ENCODE measurements around the gene NLRP2B. TPM values are rescaled to one million over a fixed set of nuclear protein-coding genes. Genes with fewer than 3 reads are reported as not detected.
"Not testable (repeated sequence)": the region's sequence is repeated elsewhere in the genome, so short reads cannot be mapped to it uniquely, and the experiment has no call there.

Gene NLRP2B
- total RNA-seq (2014; rRNA removed; shearing (Covaris generic)) = not detected in 2 replicates
- polyA plus RNA-seq (2016; fragmentation: Nextera tagmentation; extraction: Ambion mirVana) = not detected in 2 replicates
- long read RNA-seq = 0 reads

GRCh38 chrX:57680160-57680559 is at the start of gene NLRP2B:
Gene NLRP2B, minus strand, starts transcription at chrX:57680260.
- no peak within 1 kb of the TSS for H3K4me3 Mint-ChIP-seq
- no peak for TF ChIP-seq ZNF114 (CRISPR knock-in tag; IDR thresholded peaks at IDR 0.05)
- TF ChIP-seq ZNF331 (CRISPR knock-in tag; IDR thresholded peaks at IDR 0.05; ENCODE audit: low read depth) = no peak
- TF ChIP-seq CTCF (conservative IDR thresholded peaks at IDR 0.05; ENCODE audit: low read depth in 2 of 2) = no peak
- no peak for TF ChIP-seq NANOG (IDR thresholded peaks at IDR 0.05; ENCODE audit: borderline replicate concordance)
- no peak for TF ChIP-seq EZH2 (IDR thresholded peaks at IDR 0.05; ENCODE audit: low read depth, unreplicated experiment)
- TF ChIP-seq, protein P1, sequence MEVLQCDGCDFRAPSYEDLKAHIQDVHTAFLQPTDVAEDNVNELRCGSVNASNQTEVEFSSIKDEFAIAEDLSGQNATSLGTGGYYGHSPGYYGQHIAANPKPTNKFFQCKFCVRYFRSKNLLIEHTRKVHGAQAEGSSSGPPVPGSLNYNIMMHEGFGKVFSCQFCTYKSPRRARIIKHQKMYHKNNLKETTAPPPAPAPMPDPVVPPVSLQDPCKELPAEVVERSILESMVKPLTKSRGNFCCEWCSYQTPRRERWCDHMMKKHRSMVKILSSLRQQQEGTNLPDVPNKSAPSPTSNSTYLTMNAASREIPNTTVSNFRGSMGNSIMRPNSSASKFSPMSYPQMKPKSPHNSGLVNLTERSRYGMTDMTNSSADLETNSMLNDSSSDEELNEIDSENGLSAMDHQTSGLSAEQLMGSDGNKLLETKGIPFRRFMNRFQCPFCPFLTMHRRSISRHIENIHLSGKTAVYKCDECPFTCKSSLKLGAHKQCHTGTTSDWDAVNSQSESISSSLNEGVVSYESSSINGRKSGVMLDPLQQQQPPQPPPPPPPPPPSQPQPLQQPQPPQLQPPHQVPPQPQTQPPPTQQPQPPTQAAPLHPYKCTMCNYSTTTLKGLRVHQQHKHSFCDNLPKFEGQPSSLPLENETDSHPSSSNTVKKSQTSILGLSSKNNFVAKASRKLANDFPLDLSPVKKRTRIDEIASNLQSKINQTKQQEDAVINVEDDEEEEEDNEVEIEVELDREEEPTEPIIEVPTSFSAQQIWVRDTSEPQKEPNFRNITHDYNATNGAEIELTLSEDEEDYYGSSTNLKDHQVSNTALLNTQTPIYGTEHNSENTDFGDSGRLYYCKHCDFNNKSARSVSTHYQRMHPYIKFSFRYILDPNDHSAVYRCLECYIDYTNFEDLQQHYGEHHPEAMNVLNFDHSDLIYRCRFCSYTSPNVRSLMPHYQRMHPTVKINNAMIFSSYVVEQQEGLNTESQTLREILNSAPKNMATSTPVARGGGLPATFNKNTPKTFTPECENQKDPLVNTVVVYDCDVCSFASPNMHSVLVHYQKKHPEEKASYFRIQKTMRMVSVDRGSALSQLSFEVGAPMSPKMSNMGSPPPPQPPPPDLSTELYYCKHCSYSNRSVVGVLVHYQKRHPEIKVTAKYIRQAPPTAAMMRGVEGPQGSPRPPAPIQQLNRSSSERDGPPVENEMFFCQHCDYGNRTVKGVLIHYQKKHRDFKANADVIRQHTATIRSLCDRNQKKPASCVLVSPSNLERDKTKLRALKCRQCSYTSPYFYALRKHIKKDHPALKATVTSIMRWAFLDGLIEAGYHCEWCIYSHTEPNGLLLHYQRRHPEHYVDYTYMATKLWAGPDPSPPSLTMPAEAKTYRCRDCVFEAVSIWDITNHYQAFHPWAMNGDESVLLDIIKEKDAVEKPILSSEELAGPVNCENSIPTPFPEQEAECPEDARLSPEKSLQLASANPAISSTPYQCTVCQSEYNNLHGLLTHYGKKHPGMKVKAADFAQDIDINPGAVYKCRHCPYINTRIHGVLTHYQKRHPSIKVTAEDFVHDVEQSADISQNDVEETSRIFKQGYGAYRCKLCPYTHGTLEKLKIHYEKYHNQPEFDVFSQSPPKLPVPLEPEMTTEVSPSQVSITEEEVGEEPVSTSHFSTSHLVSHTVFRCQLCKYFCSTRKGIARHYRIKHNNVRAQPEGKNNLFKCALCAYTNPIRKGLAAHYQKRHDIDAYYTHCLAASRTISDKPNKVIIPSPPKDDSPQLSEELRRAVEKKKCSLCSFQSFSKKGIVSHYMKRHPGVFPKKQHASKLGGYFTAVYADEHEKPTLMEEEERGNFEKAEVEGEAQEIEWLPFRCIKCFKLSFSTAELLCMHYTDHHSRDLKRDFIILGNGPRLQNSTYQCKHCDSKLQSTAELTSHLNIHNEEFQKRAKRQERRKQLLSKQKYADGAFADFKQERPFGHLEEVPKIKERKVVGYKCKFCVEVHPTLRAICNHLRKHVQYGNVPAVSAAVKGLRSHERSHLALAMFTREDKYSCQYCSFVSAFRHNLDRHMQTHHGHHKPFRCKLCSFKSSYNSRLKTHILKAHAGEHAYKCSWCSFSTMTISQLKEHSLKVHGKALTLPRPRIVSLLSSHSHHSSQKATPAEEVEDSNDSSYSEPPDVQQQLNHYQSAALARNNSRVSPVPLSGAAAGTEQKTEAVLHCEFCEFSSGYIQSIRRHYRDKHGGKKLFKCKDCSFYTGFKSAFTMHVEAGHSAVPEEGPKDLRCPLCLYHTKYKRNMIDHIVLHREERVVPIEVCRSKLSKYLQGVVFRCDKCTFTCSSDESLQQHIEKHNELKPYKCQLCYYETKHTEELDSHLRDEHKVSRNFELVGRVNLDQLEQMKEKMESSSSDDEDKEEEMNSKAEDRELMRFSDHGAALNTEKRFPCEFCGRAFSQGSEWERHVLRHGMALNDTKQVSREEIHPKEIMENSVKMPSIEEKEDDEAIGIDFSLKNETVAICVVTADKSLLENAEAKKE (CRISPR knock-in tag; IDR thresholded peaks at IDR 0.05) = no peak
- no peak for TF ChIP-seq POLR2AphosphoS5 (IDR thresholded peaks at IDR 0.05; ENCODE audit: low read depth)
- no peak for TF ChIP-seq STAT1 (IDR thresholded peaks at IDR 0.05; ENCODE audit: unreplicated experiment)
- Histone ChIP-seq H3K4me2 (no peak within 1 kb of the TSS), H3F3A (replicated peaks; ENCODE audit: low read depth) (no peaks in the 10 kb centered on the region), H3K4me3 (no peak within 1 kb of the TSS), H2AFZ (no peak within 1 kb of the TSS), H3K27me3 (ENCODE audit: insufficient read depth) (no peaks in the 10 kb centered on the region), H3K36me3 (ENCODE audit: insufficient read depth) (no peaks in the 10 kb centered on the region), H3K27ac (ENCODE audit: low read depth) (no peak within 1 kb of the TSS), H3K79me2 (replicated peaks; ENCODE audit: insufficient read depth) (no peaks in the 10 kb centered on the region), H3K9me2 (ENCODE audit: insufficient read depth) (no peaks in the 10 kb centered on the region), H4K20me1 (replicated peaks; ENCODE audit: insufficient read depth) (no peaks in the 10 kb centered on the region), H3K4me1 (ENCODE audit: insufficient read depth) (peaks cover 4% of the 10 kb centered on the region)
- ATAC-seq = no peak
- H3K9me3 Mint-ChIP-seq = peaks cover 13% of the 10 kb centered on the region
- H3K36me3 Mint-ChIP-seq (ENCODE audit: low read depth) = peaks cover 4% of the 10 kb centered on the region; the same call in 1 of the 3 replicates
- H3K4me1 Mint-ChIP-seq = peaks cover 5% of the 10 kb centered on the region
- no peak for DNase-seq (ENCODE audit: low spot score)
- no peak within 1 kb of the TSS for H3K27ac Mint-ChIP-seq
- peaks cover 3% of the 10 kb centered on the region for H3K27me3 Mint-ChIP-seq (ENCODE audit: insufficient read depth, low read depth, poor library complexity)

DNA sequence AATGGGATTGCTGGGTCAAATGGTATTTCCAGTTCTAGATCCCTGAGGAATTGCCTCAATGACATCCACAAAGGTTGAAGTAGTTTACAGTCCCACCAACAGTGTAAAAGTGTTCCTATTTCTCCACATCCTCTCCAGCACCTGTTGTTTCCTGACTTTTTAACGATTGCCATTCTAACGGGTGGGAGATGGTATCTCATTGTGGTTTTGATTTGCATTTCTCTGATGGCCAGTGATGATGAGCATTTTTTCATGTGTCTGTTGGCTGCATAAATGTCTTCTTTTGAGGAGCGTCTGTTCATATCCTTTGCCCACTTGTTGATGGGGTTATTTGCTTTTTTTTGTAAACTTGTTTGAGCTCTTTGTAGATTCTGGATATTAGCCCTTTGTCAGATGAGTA is 45.9 kb upstream of the NLRP2B start:
- H2AFZ ChIP-seq; H3K36me3 Mint-ChIP-seq (ENCODE audit: low read depth); H3K4me3 ChIP-seq; H3K4me3 Mint-ChIP-seq; H3K27ac ChIP-seq (ENCODE audit: low read depth); H3K4me2 ChIP-seq; H3K79me2 ChIP-seq (replicated peaks; ENCODE audit: insufficient read depth); H3K36me3 ChIP-seq (ENCODE audit: insufficient read depth); ATAC-seq; H3K9me2 ChIP-seq (ENCODE audit: insufficient read depth); DNase-seq (ENCODE audit: low spot score); H3K27me3 Mint-ChIP-seq (ENCODE audit: insufficient read depth, low read depth, poor library complexity); H3K27ac Mint-ChIP-seq; H3K27me3 ChIP-seq (ENCODE audit: insufficient read depth); H4K20me1 ChIP-seq (replicated peaks; ENCODE audit: insufficient read depth); H3K4me1 Mint-ChIP-seq; H3K4me1 ChIP-seq (ENCODE audit: insufficient read depth); H3F3A ChIP-seq (replicated peaks; ENCODE audit: low read depth): not testable (repeated sequence)
- peaks cover 59% of the 10 kb centered on the region for H3K9me3 Mint-ChIP-seq

Data from GM23338 (cell line).